ENCODE measurements around the gene ANGPTL4. TPM values are rescaled to one million over a fixed set of nuclear protein-coding genes. Genes with fewer than 3 reads are reported as not detected.
"Not testable (repeated sequence)": the region's sequence is repeated elsewhere in the genome, so short reads cannot be mapped to it uniquely, and the experiment has no call there.

ANGPTL4 gene
- total RNA-seq, 2 experiments from 2014 or later: 0.50 to 0.82 TPM

GRCh38 chr19:8338835-8339234 is 25.1 kb upstream of the ANGPTL4 start:
- no peaks in the 10 kb centered on the region for H3K9me3 Mint-ChIP-seq (ENCODE audit: low read depth)
- CTCF ChIA-PET: interaction anchor here (1.1 to 2.0 kb wide), 3 partner anchors 9 to 16 kb away, joined by 3 to 8 read pairs (median 4); no protein-coding TSS in a partner anchor

GRCh38 chr19:8340341-8341096 is 23.4 kb upstream of the ANGPTL4 start:
- DNase-seq (no peak), ATAC-seq (no peak)
- H3K27ac Mint-ChIP-seq: no peak overlapping the region
- peaks cover 34% of the 10 kb centered on the region for H3K27me3 Mint-ChIP-seq
- H3K9me3 Mint-ChIP-seq (ENCODE audit: low read depth): no peaks in the 10 kb centered on the region
- H3K36me3 Mint-ChIP-seq: no peaks in the 10 kb centered on the region
- H3K4me3 Mint-ChIP-seq: no peak overlapping the region
- H3K4me1 Mint-ChIP-seq: peaks cover 21% of the 10 kb centered on the region
- CTCF ChIA-PET: interaction anchor here (0.6 to 5.9 kb wide), 7 partner anchors 9 to 240 kb away, joined by 3 to 48 read pairs (median 3); no protein-coding TSS in a partner anchor

More at GRCh38 chr19:8338835-8339234, 25.1 kb upstream of the ANGPTL4 start:
- DNase-seq (no peak), ATAC-seq (no peak)
- Mint-ChIP-seq H3K27me3 (peaks cover 39% of the 10 kb centered on the region), H3K36me3 (no peaks in the 10 kb centered on the region), H3K27ac (no peak overlapping the region), H3K4me1 (peaks cover 25% of the 10 kb centered on the region), H3K4me3 (no peak overlapping the region)

- not testable (repeated sequence) for H3K36me3 Mint-ChIP-seq; ATAC-seq; DNase-seq; H3K9me3 Mint-ChIP-seq (ENCODE audit: low read depth); H3K4me3 Mint-ChIP-seq; H3K27ac Mint-ChIP-seq
- CTCF ChIA-PET: interaction anchor here (1.0 to 5.9 kb wide), 5 partner anchors 13 to 398 kb away, joined by 3 to 48 read pairs (median 3); partner anchors contain the start of gene TIMM44
- H3K27me3 Mint-ChIP-seq: peaks cover 27% of the 10 kb centered on the region
- H3K4me1 Mint-ChIP-seq: peaks cover 15% of the 10 kb centered on the region
These were observed 22.5 kb upstream of the ANGPTL4 start for GRCh38 chr19:8341504-8341903.

GRCh38 chr19:8342316-8342683 is 21.7 kb upstream of the ANGPTL4 start:
- Mint-ChIP-seq H3K4me1 (peaks cover 15% of the 10 kb centered on the region), H3K4me3 (peak overlapping the region; percentile 68), H3K27me3 (peaks cover 25% of the 10 kb centered on the region), H3K27ac (no peak overlapping the region), H3K36me3 (no peaks in the 10 kb centered on the region), H3K9me3 (ENCODE audit: low read depth) (no peaks in the 10 kb centered on the region)
- DNase-seq (no peak), ATAC-seq (no peak)
- CTCF ChIA-PET: interaction anchor here (0.9 to 5.9 kb wide), 2 partner anchors 12 to 23 kb away, joined by 3 to 48 read pairs; no protein-coding TSS in a partner anchor

GRCh38 chr19:8342684-8343482 is 21.1 kb upstream of the ANGPTL4 start, which contains the start of gene KANK3:
Gene KANK3 (minus strand): TSS chr19:8343262. CDS start chr19:8337828, 5,434 bp downstream.
- DNase-seq (peak; percentile 98), ATAC-seq (peak; percentile 100)
- no peak within 1 kb of the TSS for H3K27ac Mint-ChIP-seq
- CTCF ChIA-PET: interaction anchor here (0.6 to 5.9 kb wide), 4 partner anchors 8 to 112 kb away, joined by 3 to 48 read pairs (median 8); no protein-coding TSS in a partner anchor
- H3K36me3 Mint-ChIP-seq: no peaks in the 10 kb centered on the region
- H3K4me3 Mint-ChIP-seq: peak within 1 kb of the TSS; percentile 68
- peaks cover 15% of the 10 kb centered on the region for H3K4me1 Mint-ChIP-seq
- no peaks in the 10 kb centered on the region for H3K9me3 Mint-ChIP-seq (ENCODE audit: low read depth)
- H3K27me3 Mint-ChIP-seq: peaks cover 21% of the 10 kb centered on the region

GRCh38 chr19:8343483-8343844 is 20.5 kb upstream of the ANGPTL4 start:
- Mint-ChIP-seq H3K9me3 (ENCODE audit: low read depth) (no peaks in the 10 kb centered on the region), H3K27me3 (peaks cover 17% of the 10 kb centered on the region), H3K4me1 (peaks cover 15% of the 10 kb centered on the region), H3K27ac (no peak overlapping the region), H3K4me3 (peak overlapping the region; percentile 68), H3K36me3 (no peaks in the 10 kb centered on the region)
- CTCF ChIA-PET: interaction anchor here (0.6 to 5.9 kb wide), 3 partner anchors 9 to 112 kb away, joined by 3 to 48 read pairs (median 12); no protein-coding TSS in a partner anchor
- DNase-seq (no peak), ATAC-seq (no peak)

- H3K4me1 Mint-ChIP-seq; H3K4me3 Mint-ChIP-seq; ATAC-seq; H3K27ac Mint-ChIP-seq; DNase-seq; H3K36me3 Mint-ChIP-seq; H3K9me3 Mint-ChIP-seq (ENCODE audit: low read depth): not testable (repeated sequence)
- H3K27me3 Mint-ChIP-seq: peaks cover 19% of the 10 kb centered on the region
- CTCF ChIA-PET: interaction anchor here (0.6 to 3.1 kb wide), 2 partner anchors 15 to 143 kb away, joined by 3 to 9 read pairs; no protein-coding TSS in a partner anchor
These were observed 14.2 kb upstream of the ANGPTL4 start for GRCh38 chr19:8349629-8350372.

- CTCF ChIA-PET: interaction anchor here (0.6 to 4.0 kb wide), 18 partner anchors 9 to 766 kb away, joined by 3 to 48 read pairs (median 11); partner anchors contain the start of genes ANGPTL4, KANK3, MARCHF2 and MYO1F
- Mint-ChIP-seq H3K4me1 (peaks cover 13% of the 10 kb centered on the region), H3K27me3 (peaks cover 17% of the 10 kb centered on the region), H3K36me3 (no peaks in the 10 kb centered on the region), H3K9me3 (ENCODE audit: low read depth) (peaks cover 3% of the 10 kb centered on the region), H3K4me3 (no peak overlapping the region), H3K27ac (no peak overlapping the region)
- ATAC-seq (no peak), DNase-seq (no peak)
These were observed 11.7 kb upstream of the ANGPTL4 start for GRCh38 chr19:8352134-8352827.

- H3K36me3 Mint-ChIP-seq; H3K9me3 Mint-ChIP-seq (ENCODE audit: low read depth); ATAC-seq; H3K27ac Mint-ChIP-seq; H3K4me3 Mint-ChIP-seq; DNase-seq: not testable (repeated sequence)
- CTCF ChIA-PET: interaction anchor here (0.6 to 4.0 kb wide), 30 partner anchors 10 to 489 kb away, joined by 3 to 48 read pairs (median 6); partner anchors contain the start of genes ANGPTL4, KANK3, MARCHF2 and MYO1F
- Mint-ChIP-seq H3K27me3 (peaks cover 17% of the 10 kb centered on the region), H3K4me1 (peaks cover 13% of the 10 kb centered on the region)
These were observed 11.1 kb upstream of the ANGPTL4 start for GRCh38 chr19:8352845-8353244.

- peaks cover 13% of the 10 kb centered on the region for H3K27me3 Mint-ChIP-seq
- no peak for DNase-seq
- peaks cover 11% of the 10 kb centered on the region for H3K4me1 Mint-ChIP-seq
- H3K4me3 Mint-ChIP-seq: no peak overlapping the region
- H3K36me3 Mint-ChIP-seq: no peaks in the 10 kb centered on the region
- no peak for ATAC-seq
- H3K9me3 Mint-ChIP-seq (ENCODE audit: low read depth): peaks cover 3% of the 10 kb centered on the region
- CTCF ChIA-PET: interaction anchor here (1.0 to 4.0 kb wide), 11 partner anchors 8 to 257 kb away, joined by 3 to 48 read pairs (median 6); partner anchors contain the start of genes ANGPTL4, KANK3 and RAB11B
- no peak overlapping the region for H3K27ac Mint-ChIP-seq
These were observed 8.1 kb upstream of the ANGPTL4 start for GRCh38 chr19:8355631-8356402.

GRCh38 chr19:8357007-8357521 is 6.9 kb upstream of the ANGPTL4 start:
- Mint-ChIP-seq H3K27me3 (peaks cover 9% of the 10 kb centered on the region), H3K27ac (no peak overlapping the region), H3K36me3 (no peaks in the 10 kb centered on the region), H3K9me3 (ENCODE audit: low read depth) (peaks cover 3% of the 10 kb centered on the region), H3K4me1 (peaks cover 10% of the 10 kb centered on the region), H3K4me3 (no peak overlapping the region)
- CTCF ChIA-PET: interaction anchor here (1.1 to 1.6 kb wide), 2 partner anchors 9 to 229 kb away, joined by 3 to 4 read pairs; no protein-coding TSS in a partner anchor
- no peak for ATAC-seq
- no peak for DNase-seq

All from activated CD8-positive, alpha-beta memory T cell treated with anti-CD3 and anti-CD28 coated beads, Interleukin-2, amount 10 ng/mL, durations not matched to agents 7 days and 5 days (primary cell).